GM12891 (cell line): ENCODE measurements around the gene SLC7A1.

Experiments
- PAX5 ChIP-seq: IDR thresholded peaks from 2 replicates; pipeline ENCODE4 v1.6.1; 2011; ENCODE audit warnings: low read length, moderate library complexity, mild to moderate bottlenecking; ENCODE audit not compliant: insufficient read depth, severe bottlenecking
- POLR2A ChIP-seq: IDR thresholded peaks from 2 replicates; pipeline ENCODE4 v1.6.1; 2011; ENCODE audit warnings: low read depth, low read length, control low read depth
- POLR2AphosphoS5 ChIP-seq: IDR thresholded peaks from 2 replicates; pipeline ENCODE4 v1.6.1; 2011; ENCODE audit warnings: low read depth, low read length, control low read depth
- POU2F2 ChIP-seq: IDR thresholded peaks from 2 replicates; pipeline ENCODE4 v1.6.1; 2011; ENCODE audit warnings: low read depth, mild to moderate bottlenecking, control low read depth, low read length, moderate library complexity
- SPI1 ChIP-seq: IDR thresholded peaks from 2 replicates; pipeline ENCODE4 v1.6.1; 2011; ENCODE audit warnings: low read depth, low read length, control low read depth
- TAF1 ChIP-seq: IDR thresholded peaks from 2 replicates; pipeline ENCODE4 v1.6.1; 2011; ENCODE audit warnings: low read depth, low read length, control low read depth

- TF ChIP-seq TAF1 (no peak), POLR2A (no peak), POLR2AphosphoS5 (no peak), PAX5 (no peak), SPI1 (no peak), POU2F2 (no peak; the same call in 1 of the 2 replicates)
Measured at GRCh38 chr13:29508130-29508875, 87.2 kb downstream of the SLC7A1 start.
